RWPE1 (cell line): Measurements from ENCODE around the gene ITGB4.

Experiments used
- CTCF ChIA-PET: fragments of 350-600 bp; sonication (Branson Sonifier 250); formaldehyde crosslinking; extraction: SDS; loops from one replicate; lab custom pipeline; 2021; lab: Yijun Ruan, JAX
- POLR2A ChIA-PET: fragments of 400-600 bp; formaldehyde crosslinking; extraction: SDS; loops from one replicate; lab custom pipeline; 2020; ENCODE audit warnings: antibody characterized with exemption; ENCODE audit not compliant: low non-redundant PET; lab: Yijun Ruan, JAX
- DNase-seq: peaks from one replicate; pipeline ENCODE4 v3.0.0; 2012; ENCODE audit warnings: low spot score
- H3K27ac ChIP-seq: fragments of 450-650 bp; 2 replicates; pipeline ENCODE4 v1.5.1; 2017
- TF ChIP-seq, protein P1 (sequence below): fragments of 450-650 bp; conservative IDR thresholded peaks from 2 replicates; pipeline ENCODE4 v1.5.1; 2017; ENCODE audit warnings: low read depth, mild to moderate bottlenecking

ITGB4 gene

DNA sequence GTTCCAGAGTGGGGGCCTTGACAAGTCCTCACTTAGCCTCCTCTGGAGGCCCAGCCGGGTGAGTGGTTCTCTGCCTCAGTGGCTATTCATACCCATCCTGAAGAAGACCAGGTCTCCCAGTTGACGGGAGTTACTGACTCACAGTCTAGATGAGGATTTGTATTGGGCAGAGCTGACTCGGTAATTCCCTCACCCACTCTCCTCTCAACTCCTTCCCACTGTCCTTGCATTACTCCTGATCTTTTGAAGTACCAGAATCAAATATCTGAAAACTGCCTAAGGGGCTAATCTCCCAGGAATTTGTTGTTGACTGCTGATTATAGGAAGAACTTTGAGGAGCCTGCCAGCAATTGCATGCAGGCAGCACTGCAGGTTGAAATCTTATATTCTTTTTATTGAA, 40.0 kb upstream of the ITGB4 start:
- TF ChIP-seq, protein P1, sequence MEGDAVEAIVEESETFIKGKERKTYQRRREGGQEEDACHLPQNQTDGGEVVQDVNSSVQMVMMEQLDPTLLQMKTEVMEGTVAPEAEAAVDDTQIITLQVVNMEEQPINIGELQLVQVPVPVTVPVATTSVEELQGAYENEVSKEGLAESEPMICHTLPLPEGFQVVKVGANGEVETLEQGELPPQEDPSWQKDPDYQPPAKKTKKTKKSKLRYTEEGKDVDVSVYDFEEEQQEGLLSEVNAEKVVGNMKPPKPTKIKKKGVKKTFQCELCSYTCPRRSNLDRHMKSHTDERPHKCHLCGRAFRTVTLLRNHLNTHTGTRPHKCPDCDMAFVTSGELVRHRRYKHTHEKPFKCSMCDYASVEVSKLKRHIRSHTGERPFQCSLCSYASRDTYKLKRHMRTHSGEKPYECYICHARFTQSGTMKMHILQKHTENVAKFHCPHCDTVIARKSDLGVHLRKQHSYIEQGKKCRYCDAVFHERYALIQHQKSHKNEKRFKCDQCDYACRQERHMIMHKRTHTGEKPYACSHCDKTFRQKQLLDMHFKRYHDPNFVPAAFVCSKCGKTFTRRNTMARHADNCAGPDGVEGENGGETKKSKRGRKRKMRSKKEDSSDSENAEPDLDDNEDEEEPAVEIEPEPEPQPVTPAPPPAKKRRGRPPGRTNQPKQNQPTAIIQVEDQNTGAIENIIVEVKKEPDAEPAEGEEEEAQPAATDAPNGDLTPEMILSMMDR: no peak
- H3K27ac ChIP-seq: peak overlapping the region; percentile 100

DNA sequence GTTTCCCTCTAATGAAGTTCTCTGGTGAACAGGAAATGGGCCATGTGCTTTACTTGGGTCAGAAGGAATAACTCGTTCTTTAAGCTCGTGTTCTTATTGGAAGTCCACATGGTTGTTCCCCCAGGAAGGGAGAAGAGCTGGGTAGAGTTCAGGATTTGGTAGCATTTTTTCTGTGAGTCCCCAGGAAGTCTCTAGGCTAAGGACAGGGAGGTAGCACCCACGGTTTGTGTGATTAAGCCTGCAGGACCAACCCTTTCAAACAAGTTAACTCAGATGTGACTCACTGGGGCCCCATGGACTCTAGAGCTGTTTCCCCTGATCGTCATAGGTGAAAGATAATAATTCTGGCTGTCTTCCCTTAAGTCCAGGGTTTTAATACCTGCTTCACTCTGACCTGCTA, 37.7 kb upstream of the ITGB4 start:
- CTCF ChIA-PET: interaction anchor here (0.5 to 1.9 kb wide), 3 partner anchors 38 to 117 kb away, joined by 4 to 6 read pairs (median 4); partner anchors contain the start of gene ITGB4
- TF ChIP-seq, protein P1: no peak
- H3K27ac ChIP-seq: peak overlapping the region; percentile 100
- peak; percentile 81 for DNase-seq
- POLR2A ChIA-PET: interaction anchor here (3.6 kb wide), 1 partner anchor 38 kb away, joined by 39 read pairs; the partner anchor contains the start of gene ITGB4

More for the DNA sequence above, 40.0 kb upstream of the ITGB4 start:
- peak; percentile 55 for DNase-seq
- CTCF ChIA-PET: interaction anchor here (4.0 kb wide), 1 partner anchor 69 kb away, joined by 18 read pairs; no protein-coding TSS in a partner anchor
- POLR2A ChIA-PET: interaction anchor here (1.3 kb wide), 1 partner anchor 40 kb away, joined by 6 read pairs; the partner anchor contains the start of gene ITGB4

DNA sequence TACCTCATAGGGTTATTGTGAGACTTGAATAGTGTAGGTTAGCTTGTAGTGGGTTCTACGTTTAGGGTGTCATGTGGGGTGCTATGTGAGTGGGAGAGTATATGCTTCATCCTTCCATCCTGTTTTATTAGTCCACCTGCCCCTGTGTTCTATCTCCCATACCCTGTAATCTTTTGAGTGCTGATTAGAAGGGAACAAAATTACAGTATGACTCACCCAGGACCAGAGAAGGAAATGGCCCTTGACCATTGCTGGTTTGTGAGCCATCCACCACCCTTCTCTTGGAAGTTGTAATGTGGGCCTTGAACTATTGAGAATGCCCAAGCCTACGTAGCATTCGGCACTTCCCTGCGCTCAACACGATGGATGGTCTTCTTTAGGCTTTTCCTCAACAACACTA, 37.0 kb upstream of the ITGB4 start:
- ChIA-PET CTCF (interaction anchor here (0.5 to 1.9 kb wide), 5 partner anchors 37 to 117 kb away, joined by 4 to 6 read pairs (median 4); partner anchors contain the start of gene ITGB4), POLR2A (interaction anchor here (1.1 to 3.6 kb wide), 2 partner anchors 9 to 38 kb away, joined by 3 to 39 read pairs; partner anchors contain the start of gene ITGB4)
- no peak for DNase-seq
- peak overlapping the region; percentile 100 for H3K27ac ChIP-seq
- TF ChIP-seq, protein P1: no peak

DNA sequence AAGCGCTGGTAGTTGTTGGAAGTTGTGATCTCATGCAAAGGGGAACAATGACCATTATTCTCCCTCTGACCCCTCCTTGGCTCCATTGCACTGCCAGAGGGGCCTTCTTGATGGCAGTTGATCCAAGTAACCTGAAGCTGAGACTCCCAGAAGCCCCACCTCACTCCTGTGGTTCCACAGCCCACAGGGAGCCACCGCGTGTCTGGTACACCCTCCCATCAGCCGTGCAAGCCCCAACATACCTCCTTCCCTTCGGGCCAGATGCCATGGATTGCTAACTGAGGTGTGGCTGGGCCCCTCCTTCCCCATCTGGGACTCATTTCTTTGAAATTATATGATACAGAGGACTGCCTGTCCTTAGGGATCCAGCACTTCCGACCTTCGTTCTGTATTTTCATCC, 36.3 kb upstream of the ITGB4 start:
- ChIA-PET CTCF (interaction anchor here (0.5 to 1.6 kb wide), 2 partner anchors 58 to 65 kb away, joined by 4 to 5 read pairs; no protein-coding TSS in a partner anchor), POLR2A (interaction anchor here (1.1 to 3.6 kb wide), 2 partner anchors 8 to 37 kb away, joined by 3 to 39 read pairs; partner anchors contain the start of gene ITGB4)
- TF ChIP-seq, protein P1: no peak
- DNase-seq: peak; percentile 93
- peak overlapping the region; percentile 100 for H3K27ac ChIP-seq

DNA sequence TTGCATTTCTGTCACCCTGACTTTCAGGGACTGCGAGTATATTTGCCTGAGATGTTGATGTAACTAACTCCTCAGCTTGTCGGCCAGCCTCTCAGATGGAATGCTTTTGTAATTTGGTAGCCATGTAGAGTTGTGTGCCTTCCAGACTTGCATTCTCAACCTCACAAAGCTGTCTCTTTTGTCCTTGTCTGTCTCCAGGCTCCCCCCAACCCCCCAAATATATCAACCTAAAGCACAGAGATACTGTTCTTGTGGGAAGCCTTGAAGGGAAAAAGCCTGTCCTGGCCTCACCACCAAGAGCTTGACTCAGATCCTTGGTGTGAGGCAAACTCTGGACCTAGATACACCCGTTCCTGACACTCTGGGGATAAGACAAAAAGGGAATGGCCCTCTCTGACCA, 35.8 kb upstream of the ITGB4 start:
- DNase-seq: no peak
- ChIA-PET CTCF (interaction anchor here (1.6 kb wide), 1 partner anchor 64 kb away, joined by 4 read pairs; no protein-coding TSS in a partner anchor), POLR2A (interaction anchor here (0.5 to 3.6 kb wide), 2 partner anchors 37 to 659 kb away, joined by 3 to 39 read pairs; partner anchors contain the start of gene ITGB4)
- H3K27ac ChIP-seq: peak overlapping the region; percentile 100
- TF ChIP-seq, protein P1: no peak

DNA sequence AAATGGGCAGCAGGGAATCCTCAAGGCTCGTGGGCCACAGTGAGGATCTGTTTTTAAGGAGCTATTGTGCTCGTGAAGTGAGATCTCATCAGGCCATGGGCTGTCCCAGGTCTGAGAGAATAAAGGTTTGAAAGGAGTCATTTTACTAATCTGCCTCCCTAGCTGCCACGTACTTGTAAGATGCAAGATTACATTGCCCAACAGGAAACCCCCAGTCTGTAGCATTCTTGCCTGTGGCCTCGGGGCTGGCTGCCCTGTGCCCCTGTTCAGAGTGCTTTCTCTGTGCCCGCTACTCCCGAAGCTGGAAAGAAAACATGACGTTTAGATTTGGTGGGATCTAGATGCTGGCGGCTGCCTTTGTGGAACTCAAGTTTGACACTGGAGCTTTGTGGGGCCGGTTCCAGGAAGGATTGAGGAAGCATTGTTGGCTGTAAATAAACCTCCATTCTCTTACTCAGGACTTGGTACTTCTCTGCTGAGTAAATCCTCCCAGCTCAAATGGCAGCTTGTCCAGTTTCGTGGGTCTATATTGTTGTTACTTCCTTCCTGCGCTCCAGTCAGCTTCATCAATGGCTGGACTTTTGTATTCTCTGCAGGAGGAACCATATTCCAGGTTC, 32.9 kb upstream of the ITGB4 start:
- ChIA-PET CTCF (interaction anchor here (1.0 to 2.3 kb wide), 4 partner anchors 8 to 62 kb away, joined by 3 to 8 read pairs (median 4); no protein-coding TSS in a partner anchor), POLR2A (interaction anchor here (1.6 kb wide), 1 partner anchor 34 kb away, joined by 15 read pairs; the partner anchor contains the start of gene ITGB4)
- H3K27ac ChIP-seq: peak overlapping the region; percentile 100
- TF ChIP-seq, protein P1: no peak
- no peak for DNase-seq
